HCEC 1CT (cell line): Measurements from ENCODE around the gene GRIPAP1.

Experiments
- DNase-seq: peaks from one replicate; pipeline ENCODE4 v3.0.0-alpha.2; 2017

The GRIPAP1 gene, protein sequence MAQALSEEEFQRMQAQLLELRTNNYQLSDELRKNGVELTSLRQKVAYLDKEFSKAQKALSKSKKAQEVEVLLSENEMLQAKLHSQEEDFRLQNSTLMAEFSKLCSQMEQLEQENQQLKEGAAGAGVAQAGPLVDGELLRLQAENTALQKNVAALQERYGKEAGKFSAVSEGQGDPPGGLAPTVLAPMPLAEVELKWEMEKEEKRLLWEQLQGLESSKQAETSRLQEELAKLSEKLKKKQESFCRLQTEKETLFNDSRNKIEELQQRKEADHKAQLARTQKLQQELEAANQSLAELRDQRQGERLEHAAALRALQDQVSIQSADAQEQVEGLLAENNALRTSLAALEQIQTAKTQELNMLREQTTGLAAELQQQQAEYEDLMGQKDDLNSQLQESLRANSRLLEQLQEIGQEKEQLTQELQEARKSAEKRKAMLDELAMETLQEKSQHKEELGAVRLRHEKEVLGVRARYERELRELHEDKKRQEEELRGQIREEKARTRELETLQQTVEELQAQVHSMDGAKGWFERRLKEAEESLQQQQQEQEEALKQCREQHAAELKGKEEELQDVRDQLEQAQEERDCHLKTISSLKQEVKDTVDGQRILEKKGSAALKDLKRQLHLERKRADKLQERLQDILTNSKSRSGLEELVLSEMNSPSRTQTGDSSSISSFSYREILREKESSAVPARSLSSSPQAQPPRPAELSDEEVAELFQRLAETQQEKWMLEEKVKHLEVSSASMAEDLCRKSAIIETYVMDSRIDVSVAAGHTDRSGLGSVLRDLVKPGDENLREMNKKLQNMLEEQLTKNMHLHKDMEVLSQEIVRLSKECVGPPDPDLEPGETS

DNA sequence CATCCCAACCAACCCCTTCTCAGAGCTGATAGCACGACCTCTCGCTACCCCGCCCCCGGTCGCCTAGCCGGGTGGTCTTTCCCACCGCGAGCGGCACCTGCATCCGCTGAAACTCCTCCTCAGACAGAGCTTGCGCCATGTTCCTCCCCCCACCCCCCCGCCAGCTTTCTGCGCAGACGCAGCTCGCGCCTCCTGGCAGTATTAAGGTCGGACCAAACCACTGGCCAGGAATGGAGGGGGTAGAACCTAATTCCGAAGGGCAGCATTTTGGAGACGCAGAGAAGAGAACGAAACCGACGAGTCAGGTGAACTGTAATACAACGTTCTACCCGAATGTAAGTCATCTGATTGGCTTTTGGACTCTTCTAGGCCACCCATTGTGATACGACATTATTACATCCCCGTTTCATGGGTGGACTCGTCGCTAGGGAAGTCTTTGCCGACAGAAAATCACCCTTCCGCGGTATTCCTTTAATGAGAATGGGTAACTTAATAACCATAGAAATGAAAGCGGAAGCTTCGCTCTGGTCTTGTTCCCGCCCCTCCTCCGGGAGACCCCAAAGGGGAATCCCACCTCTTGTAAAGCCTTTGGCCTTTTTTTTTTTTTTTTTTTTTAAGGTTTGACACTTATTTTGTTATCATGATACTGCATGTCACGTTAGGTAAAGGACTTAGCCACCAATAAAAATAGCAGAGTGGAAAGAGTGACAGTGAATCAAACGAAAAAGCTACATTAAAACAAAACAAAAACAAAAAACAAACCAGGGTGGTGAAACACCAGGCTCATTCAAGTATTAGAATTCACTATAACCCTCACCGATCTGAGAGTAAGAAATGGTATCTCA is at the start of gene GRIPAP1:
Gene GRIPAP1 (minus strand): TSS at position 174 of the 845 bp plus-strand sequence. CDS start 35 bp downstream, at position 139.
- peak; percentile 76 for DNase-seq

DNA sequence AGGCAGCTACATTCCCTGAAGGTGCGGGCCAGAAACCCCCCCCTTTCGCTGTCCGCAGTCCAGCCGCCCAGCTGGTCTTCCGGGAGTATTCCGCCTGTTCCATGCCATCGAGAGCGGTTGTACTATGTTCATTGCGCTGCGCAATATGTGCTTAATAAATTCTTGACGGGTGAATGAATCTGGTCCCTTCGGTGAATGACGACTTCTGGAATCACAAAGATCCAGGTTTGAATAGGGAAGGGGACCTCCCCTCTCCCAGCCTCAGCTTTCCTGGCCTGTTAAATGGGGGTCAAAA is 41.9 kb upstream of the GRIPAP1 start:
- no peak for DNase-seq

DNA sequence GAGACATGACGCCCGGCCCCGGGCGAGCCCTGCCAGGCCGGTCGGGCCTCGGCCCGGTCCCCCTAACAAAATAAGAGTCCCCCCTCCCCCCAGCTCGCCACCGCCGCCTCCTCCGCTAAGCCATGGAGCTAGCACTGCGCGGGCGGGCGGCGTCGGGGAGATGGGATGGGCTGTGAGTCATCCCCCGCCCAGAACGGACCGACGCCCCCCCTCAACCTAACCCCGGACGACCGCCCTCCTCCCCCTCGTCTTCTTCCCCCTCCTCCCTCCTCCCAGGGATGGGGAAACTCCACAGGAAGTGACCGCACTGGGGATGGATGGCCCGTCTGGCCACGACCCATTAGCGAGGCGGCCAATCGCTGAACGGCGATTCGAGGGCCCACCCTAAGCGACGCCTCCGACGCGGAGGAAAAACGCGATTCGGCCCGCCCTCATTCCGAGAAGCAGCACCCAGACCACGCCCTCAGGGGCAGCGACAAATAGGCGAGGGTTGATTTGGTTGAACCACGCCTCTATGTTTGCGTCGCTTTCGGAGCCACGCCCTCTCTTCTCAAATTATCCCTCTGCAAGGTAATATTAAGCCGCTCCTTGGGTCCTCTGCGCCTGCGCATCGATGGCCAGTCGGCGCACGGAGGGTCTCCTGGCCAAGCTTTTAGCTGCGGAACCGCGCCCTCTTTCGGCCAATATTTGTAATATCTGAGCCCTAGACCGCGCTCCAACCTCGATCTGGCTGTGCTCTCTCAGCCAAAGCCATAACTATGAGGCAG is 41.3 kb upstream of the GRIPAP1 start, which contains the start of gene TFE3:
Gene TFE3 (minus strand): TSS at position 138 of the 767 bp plus-strand sequence. CDS start 131 bp downstream, at position 7.
- peak; percentile 94 for DNase-seq

DNA sequence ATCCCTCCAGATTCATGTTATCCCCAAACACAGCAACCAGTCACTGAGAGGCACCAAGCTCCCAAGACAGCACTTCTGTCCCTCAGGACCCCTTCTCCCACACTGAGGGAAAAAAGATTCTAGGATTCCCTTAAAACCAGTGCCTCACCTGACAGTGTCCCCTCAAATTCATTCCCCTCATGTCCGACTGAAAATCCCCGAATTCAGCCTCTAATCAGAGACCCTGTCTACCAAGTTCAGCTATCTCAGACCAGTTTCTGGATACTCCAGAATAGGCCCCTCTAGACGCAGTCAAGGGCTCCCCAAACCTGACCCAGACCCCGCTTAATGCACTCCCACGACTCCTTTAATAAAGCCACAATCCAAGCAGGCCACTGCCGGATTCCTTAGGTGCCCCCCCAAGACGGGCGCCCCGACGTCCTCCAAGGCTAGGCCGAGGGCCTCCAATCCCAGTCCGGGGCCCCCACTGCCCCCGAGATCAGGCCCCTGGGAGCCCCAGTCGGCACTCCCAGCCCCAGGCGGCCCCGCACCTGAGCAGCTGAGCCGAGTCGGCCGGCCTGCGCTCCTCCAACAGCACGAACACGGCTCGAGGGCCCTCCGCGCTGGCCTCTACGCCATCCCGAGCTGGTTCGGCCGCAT is 40.6 kb upstream of the GRIPAP1 start:
- no peak for DNase-seq

DNA sequence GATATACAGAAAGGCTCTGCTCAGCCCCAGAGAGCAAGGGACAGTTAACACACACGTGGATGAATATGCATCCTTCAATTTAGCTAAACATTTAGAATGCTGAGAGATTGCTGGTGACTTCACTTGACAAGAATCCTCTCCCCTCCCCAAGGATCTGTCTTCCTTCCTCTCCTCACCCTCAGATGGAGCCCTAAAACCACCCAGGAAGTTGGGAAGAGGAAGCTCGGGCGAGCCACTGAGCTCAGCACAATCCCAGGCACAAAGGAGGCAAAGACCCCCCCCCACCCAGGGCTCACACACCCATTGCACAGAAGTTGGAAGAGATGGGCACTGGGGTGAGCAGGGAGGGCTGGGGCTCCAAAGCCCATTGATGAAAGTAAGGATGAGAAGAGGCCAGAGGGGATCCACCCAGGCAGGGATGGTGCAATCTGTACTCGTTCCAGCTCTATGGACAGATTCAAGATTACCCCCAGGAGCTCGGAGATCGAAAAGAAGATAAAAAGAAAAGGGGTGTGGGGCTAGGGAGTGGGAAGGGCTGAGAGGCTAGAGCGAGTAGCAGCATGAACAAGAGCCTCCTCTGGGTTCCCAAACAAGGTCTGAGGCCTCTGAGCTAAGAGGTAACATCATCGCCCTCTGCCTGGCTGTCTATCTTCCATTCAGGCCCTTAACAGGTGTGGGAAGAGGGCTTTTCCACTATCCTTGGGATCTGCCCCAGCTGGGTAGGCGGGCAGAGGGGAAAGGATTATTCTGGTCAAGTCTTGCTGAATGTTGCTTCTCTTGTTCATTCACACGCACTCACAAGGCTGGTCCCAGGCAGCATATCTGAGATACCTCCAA is 39.9 kb upstream of the GRIPAP1 start:
- DNase-seq = peak; percentile 68

DNA sequence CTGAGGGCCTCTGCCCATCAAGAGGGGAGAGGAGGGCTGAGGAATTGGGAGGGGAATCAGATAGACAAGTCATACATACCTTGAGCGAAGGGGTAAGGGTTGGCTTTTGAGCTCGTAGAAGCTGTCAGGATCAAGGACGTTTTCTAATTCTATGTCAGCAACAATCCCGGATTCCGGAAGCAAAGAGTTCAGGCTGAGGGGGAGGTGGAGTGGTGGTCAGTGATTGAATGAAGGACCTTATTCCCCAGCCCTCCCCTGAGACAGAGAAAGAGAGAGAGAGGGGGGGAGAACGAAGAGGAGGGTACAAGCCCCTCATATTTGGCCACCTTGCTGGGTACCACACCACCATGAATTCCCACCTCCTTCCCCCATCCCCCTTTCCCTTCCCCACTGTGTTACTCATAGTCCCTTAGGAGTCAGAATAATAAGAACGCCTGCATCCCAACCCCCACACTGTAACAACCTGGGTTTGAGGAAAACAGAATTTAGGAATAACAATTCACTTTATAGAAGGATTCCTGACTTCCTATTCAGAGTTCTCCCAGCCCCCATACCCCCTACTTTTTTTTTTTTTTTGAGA is 38.4 kb upstream of the GRIPAP1 start:
- no peak for DNase-seq

DNA sequence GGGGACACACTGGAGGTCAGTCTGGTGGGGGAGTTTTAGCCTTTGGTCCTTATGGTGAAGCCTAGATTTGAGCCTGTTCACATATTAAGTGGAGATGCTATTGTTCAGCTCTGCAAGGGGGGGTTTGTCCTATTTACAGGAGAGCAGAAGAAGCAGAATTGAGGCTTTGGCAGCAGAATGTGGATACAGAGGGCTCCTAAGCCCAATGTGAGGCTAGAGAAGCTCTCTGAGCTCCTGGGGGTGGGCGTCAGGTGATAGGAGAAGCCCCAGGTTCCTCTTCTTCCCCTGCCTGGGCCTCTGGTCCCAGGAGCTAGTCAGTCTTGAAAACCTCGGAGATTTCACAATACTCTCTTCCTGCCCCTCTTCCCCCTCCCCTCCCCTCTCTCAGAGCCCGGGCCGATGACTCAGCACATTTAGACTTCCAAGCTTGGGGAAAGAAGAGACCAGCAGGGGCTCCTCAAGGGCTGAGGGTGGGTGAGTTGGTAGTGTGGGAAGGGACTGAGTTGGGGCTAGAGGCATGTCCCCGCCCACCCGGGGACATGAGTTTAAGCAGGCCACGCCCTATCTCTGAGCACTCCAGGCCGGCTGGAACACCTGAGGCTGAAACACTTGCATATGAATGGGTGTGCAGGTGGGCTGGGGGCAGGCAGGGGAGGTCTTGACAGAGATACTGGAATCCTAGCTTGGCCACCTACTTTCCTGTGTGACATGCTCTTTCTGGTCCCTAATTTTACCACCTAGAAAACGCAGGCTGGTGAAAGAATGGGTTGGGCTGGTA is 37.7 kb upstream of the GRIPAP1 start:
- DNase-seq = peak; percentile 86

DNA sequence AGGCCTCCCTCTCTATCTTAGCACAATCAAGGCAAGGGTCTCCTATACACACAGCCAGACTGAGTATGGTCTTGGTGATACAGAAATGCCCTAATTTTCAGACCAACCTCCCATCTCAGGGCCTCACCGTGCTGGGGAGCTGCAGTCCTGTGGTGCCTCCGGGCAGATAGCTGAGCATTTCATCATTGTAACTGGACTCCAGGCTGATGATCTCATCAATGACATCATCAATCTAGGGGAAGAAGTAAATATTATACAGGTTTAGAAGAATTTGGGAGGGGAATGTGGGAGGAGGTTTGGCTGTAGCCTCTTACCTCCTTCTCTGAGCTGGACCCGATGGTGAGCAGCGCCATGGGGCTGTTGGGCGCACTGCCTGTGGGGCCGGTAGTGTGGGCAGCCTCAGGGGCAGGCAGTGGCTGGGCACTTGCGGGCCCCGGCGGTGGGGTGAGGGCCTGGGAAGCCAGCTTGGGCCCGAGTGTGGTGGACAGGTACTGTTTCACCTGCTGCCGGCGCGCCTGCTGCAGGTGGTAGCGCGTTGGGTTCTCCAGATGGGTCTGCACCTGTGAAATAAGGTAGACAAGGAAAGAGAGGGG is 35.9 kb upstream of the GRIPAP1 start:
- DNase-seq = peak; percentile 64

DNA sequence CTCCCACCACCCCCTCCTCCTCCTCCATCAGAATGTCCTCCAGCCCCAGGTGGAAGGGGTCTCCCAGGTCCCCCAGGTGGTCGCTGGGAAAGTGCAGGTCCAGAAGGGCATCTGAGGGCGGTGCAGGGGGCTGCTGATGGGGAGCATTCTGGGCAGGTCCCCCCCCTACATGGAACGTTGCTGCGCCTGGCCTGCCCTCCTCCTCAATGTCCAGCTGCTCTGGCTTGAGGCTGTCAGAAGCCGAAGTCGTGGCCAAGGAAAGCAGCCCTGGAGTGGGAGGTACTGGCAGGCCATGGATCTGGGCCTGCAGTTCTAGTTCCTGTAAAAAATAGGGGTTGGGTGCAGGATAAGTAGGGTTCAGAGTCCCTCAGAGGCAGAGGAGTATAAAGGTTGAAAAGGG is 28.2 kb upstream of the GRIPAP1 start:
- DNase-seq = no peak

DNA sequence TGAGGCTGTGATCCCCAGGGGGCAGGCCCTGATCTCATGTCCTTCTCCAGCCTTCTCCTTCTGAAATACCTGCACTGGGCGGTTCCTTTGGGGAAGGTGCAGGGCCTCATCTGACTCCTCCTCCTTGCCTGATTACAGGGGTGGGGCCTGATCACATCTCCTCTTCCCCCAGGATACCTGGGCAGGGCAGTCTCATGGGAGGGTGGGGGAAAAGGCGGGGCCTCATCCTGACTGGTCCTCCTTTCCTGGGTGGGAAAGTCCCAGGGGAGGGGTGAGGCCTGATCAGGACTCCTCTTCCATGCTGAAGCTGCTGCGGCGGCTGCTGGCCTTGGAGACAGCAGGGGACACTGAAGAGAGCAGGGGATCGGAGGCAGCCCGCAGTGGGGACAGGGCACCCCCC is 27.8 kb upstream of the GRIPAP1 start:
- no peak for DNase-seq

DNA sequence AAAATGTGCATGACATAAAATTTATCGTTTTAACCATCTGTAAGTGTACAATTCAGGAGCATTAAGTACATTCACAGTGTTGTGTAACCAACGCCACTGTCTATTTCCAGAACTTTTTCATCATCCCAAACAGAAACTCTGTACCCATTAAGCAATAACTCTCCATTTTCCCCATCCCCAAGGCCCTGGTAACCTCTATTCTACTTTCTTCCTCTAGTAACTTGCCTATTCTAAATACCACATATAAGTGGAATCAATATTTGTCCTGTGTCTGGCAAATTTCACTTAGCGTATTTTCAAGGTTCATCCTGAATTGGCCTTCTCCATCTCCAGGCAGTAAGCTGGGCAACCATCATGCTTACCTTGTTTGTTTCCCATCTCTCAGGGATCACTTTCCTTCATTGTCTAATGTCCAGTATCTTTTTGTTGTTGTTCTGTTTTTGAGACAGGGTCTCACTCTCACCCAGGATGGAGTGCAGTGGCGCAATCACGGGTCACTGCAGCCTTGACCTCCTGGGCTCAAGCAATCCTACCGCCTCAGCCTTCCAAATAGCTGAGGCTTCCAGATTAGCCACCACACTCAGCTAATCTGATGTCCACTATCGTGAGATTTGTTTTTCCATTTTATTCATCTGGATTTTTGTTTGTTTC is 17.7 kb upstream of the GRIPAP1 start:
- DNase-seq = no peak

DNA sequence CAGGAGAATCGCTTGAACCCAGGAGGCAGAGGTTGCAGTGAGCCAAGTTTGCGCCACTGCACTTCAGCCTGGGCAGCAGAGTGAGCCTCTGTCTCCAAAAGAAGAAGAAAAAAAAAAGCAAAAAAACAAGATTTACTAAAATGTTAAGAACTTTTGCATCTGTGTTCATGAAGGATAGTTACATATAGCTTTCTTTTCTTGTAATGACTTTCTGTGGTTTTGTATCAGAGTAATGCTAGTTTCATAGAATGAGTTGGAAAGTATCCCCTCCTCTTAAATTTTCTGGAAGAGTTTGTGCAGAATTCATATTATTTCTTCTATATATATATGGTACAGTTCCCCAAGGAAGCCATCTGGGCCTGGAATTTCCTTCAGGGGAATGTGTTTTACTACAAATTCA is 17.0 kb upstream of the GRIPAP1 start:
- DNase-seq = no peak

DNA sequence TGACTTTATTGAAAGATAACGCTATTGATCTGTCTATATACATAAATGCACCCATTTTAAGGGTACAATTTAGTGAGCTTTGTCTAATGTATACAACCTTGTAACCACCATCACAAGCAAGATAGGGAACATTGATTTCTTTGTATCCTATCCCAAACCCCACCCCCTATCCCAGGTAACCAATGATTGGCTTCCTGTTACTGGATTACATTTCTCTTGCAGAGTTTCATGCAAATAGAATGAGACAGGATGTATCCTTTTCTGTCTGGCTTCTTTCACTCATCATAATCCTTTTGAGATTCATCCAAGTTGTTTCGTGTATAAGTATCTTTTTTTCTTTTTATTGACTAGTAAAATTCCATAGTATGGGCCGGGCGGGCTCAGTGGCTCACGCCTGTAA is 1.6 kb upstream of the GRIPAP1 start:
- DNase-seq = no peak

DNA sequence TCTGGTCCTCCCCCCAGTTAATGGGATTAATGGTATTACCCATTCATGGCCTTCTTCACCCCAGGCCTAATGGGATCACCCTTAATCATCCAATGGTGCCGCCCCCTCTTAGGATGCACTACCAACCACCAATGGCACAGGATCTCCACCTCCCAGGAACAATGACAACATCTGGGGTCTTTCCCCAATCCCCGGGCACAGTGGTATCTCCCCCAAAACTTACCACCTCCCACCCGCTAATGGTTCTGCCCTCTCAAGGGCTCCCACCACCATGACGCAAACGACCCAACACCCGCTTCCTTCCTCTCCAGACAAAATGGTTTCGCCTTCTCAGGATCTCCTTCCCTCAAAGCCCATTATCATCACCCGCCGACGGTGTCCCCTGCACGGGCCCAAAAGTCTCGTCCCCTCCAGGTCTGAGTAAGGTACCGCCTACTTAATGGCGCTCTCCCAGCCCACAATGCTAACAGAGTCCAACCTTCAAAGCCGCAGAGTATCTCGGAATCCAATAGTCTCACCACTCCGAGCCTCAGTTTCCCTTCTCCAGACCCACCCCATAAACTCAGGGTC is 458 bp downstream of the GRIPAP1 start:
- peak; percentile 37 for DNase-seq

DNA sequence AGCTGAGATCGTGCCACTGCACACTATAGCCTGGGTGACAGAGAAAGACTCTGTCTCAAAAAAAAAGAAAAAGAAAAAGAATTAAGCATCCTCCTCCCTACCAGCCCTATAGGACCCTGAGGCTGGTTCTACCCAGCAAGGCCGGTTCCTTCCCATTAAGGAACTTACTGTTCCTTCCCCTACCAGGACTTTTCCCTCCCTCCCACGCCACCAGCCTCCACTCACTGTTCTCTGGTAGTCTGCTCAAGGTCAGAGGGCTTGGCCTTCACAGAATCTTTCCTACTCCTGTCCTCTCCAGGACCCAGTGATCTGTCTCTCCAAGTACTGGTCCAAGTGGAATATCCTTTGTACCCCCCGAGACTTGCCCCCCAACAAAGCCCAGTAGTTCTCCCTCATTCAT is 1.4 kb downstream of the GRIPAP1 start:
- DNase-seq = no peak

DNA sequence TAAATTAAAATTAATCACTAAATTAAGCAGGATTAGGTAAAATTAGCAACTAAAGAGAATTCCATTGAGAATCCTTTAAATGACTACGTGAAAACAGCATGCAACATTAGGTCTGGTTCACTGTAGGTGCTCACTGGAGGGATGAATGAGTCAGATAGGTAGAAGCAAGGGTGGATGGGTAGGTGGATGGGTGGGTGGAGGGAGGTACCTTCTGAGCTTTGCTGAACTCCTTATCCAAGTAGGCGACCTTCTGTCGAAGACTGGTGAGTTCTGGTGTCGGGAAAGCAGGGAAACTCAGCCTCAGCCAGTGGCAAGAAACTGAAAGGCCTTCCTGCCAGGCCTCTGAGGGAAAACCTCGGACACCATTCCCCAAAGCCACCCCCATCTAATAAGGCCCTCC is 3.0 kb downstream of the GRIPAP1 start:
- no peak for DNase-seq

DNA sequence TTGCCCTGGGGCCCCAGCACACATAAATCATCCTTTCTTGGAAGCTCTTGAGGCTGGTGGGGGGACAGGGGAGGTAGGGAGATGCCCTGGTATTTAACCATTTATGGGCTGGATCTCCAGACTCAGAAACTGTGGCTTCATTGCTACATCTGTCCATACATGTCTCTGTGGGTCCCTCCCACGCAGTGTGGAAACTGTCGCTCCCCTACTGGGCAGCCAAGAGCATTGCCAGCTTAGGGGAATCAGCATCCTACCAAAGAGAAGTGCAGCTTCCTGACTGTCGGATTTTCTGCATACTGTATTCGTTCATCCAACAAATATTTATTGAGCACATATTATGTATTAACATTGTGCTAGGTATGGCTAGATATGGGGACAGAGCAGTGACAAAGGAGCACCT is 3.7 kb downstream of the GRIPAP1 start:
- no peak for DNase-seq

DNA sequence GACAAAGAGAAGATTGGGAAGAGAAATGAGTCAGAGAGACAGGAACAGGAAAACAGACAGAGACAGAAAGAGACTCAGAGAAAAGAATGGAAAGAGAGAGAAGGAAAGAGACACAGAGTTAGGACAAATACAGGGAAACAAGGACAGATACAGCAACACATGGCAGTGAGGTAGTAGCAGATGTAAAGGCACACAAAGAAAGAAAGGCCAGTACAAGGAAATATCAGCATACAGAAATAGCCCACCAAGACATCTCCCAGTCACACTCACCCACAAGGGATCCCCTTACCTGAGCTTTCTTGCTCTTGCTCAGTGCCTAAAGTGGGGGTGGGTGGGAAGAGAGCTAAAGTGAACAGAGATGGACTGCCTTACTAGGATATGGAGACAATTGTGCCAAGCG is 4.2 kb downstream of the GRIPAP1 start:
- DNase-seq = no peak
